Brain microvascular endothelial cell (primary cell): ENCODE data around the gene CCL1.

Experiments used
- DNase-seq: peaks from one replicate; pipeline ENCODE4 v3.0.0-alpha.2; 2020
- H3K27ac ChIP-seq: fragments of 250-450 bp; sonication (Bioruptor Pico); 2 replicates; pipeline ENCODE4 v1.5.1; 2020; ENCODE audit warnings: mild to moderate bottlenecking, moderate library complexity
- H3K27me3 ChIP-seq: fragments of 250-450 bp; sonication (Bioruptor Pico); replicated peaks from 2 replicates; pipeline ENCODE4 v1.5.1; 2020; ENCODE audit warnings: mild to moderate bottlenecking
- H3K36me3 ChIP-seq: fragments of 250-450 bp; sonication (Bioruptor Pico); replicated peaks from 2 replicates; pipeline ENCODE4 v1.5.1; 2020; ENCODE audit warnings: mild to moderate bottlenecking
- H3K4me3 ChIP-seq: 2 replicates; pipeline ENCODE4 v1.5.1; 2011; ENCODE audit warnings: low read depth, mild to moderate bottlenecking, control low read depth, low read length, moderate library complexity
- in situ Hi-C: cut with HindIII; loops from 2 replicates; pipeline ENCODE4 v1.10.0; 2017; ENCODE audit warnings: low sequenced_read_pairs, low pct_ligation_motif_present
- TF ChIP-seq, protein P1 (sequence below): IDR thresholded peaks from 2 replicates; pipeline ENCODE4 v1.5.1; 2011; ENCODE audit warnings: low read depth, mild to moderate bottlenecking, moderate library complexity, low read length, control low read depth, inconsistent platforms; ENCODE audit errors: missing control alignments

Gene CCL1

GRCh38 chr17:34374457-34374856, 11.4 kb upstream of the CCL1 start:
- DNase-seq: no peak
- in situ Hi-C loops: loop anchor here (25.0 kb wide), 1 partner anchor 187 kb away; no protein-coding TSS in a partner anchor
- Histone ChIP-seq H3K27ac (no peak overlapping the region), H3K4me3 (no peak overlapping the region), H3K27me3 (no peaks in the 10 kb centered on the region), H3K36me3 (no peaks in the 10 kb centered on the region)
- TF ChIP-seq, protein P1, sequence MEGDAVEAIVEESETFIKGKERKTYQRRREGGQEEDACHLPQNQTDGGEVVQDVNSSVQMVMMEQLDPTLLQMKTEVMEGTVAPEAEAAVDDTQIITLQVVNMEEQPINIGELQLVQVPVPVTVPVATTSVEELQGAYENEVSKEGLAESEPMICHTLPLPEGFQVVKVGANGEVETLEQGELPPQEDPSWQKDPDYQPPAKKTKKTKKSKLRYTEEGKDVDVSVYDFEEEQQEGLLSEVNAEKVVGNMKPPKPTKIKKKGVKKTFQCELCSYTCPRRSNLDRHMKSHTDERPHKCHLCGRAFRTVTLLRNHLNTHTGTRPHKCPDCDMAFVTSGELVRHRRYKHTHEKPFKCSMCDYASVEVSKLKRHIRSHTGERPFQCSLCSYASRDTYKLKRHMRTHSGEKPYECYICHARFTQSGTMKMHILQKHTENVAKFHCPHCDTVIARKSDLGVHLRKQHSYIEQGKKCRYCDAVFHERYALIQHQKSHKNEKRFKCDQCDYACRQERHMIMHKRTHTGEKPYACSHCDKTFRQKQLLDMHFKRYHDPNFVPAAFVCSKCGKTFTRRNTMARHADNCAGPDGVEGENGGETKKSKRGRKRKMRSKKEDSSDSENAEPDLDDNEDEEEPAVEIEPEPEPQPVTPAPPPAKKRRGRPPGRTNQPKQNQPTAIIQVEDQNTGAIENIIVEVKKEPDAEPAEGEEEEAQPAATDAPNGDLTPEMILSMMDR: no peak

GRCh38 chr17:34371405-34372100, 8.5 kb upstream of the CCL1 start:
- Histone ChIP-seq H3K27ac (no peak overlapping the region), H3K27me3 (no peaks in the 10 kb centered on the region), H3K4me3 (no peak overlapping the region), H3K36me3 (no peaks in the 10 kb centered on the region)
- in situ Hi-C loops: loop anchor here (25.0 kb wide), 1 partner anchor 184 kb away; no protein-coding TSS in a partner anchor
- DNase-seq: no peak
- TF ChIP-seq, protein P1: no peak

DNA sequence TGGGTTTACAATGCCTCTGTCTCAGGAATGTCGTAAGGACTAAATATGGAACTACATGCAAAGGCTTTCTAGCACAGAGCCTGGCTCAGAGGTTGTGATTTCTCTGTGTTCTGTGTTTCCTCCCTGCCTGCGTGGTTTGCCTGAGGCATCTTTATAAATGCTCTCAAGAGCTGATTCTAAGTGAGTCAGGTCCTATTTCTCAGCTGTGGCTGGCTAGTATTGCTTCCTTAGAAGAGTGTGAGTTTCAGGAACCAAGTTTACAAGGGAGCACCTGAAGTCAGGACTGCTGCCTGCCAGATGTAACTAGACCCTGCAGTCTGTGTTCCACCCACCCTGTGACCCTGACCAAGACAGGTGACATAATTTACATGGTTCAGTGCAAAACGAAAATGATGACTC, 8.0 kb upstream of the CCL1 start:
- Histone ChIP-seq H3K27me3 (no peaks in the 10 kb centered on the region), H3K27ac (no peak overlapping the region), H3K36me3 (no peaks in the 10 kb centered on the region), H3K4me3 (no peak overlapping the region)
- DNase-seq: no peak
- in situ Hi-C loops: loop anchor here (25.0 kb wide), 1 partner anchor 184 kb away; no protein-coding TSS in a partner anchor
- TF ChIP-seq, protein P1: no peak

DNA sequence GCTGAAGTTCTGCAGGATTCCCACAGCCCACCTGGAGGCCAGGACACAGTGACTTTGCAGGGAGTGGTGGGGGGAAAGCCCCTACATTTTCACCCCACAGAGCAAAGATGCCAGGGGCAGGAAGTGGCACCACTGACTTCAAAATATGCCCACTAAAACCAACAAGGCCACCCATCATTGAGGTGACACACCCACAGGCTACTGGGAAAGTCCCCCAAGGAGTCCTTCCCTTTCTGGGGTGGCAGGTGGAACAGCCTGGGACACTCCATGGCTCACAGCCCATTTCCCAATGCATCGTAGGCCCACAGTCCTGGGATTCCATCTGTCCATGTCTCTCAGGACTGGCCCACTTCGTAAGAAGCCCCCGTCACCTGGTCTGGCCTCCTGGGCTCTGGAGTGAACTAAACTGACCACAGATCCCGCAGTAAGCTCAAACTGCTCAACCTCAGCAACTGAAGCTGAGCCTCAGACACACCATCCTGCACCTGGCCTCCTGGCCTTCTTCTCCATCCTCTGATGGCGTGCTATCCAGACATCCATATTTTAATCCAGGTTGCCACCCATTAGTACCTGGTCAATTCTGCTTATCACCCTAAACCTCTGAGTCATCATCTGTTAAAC, 7.5 kb upstream of the CCL1 start:
- Histone ChIP-seq H3K27ac (no peak overlapping the region), H3K4me3 (no peak overlapping the region), H3K36me3 (no peaks in the 10 kb centered on the region), H3K27me3 (no peaks in the 10 kb centered on the region)
- TF ChIP-seq, protein P1: no peak
- in situ Hi-C loops: loop anchor here (25.0 kb wide), 1 partner anchor 183 kb away; no protein-coding TSS in a partner anchor
- DNase-seq: no peak

GRCh38 chr17:34369571-34369970, 6.5 kb upstream of the CCL1 start:
- no peaks in the 10 kb centered on the region for H3K36me3 ChIP-seq
- H3K4me3 ChIP-seq: no peak overlapping the region
- no peak for DNase-seq
- H3K27ac ChIP-seq: no peak overlapping the region
- no peaks in the 10 kb centered on the region for H3K27me3 ChIP-seq
- in situ Hi-C loops: loop anchor here (25.0 kb wide), 1 partner anchor 182 kb away; no protein-coding TSS in a partner anchor
- TF ChIP-seq, protein P1: no peak
